Lower lobe of right lung (tissue), 2 donors: ENCODE results near the gene IDH1. TPM values are rescaled to one million over a fixed set of nuclear protein-coding genes. Genes with fewer than 3 reads are reported as not detected.

Source experiments
- ATAC-seq, 2 donors: fragments of 200-7000 bp; cut with Tn5 transposase; one replicate each; pipeline ENCODE4 v1.9.1; 2020 to 2022; ENCODE audit warnings: mild to moderate bottlenecking in 2 of 2, moderate library complexity in 2 of 2
- DNase-seq: peaks from one replicate; pipeline ENCODE4 v3.0.0-alpha.2; 2020
- H3K27ac ChIP-seq: fragments of 200-600 bp; one replicate; pipeline ENCODE4 v1.8.0; 2022
- H3K27me3 ChIP-seq: fragments of 200-600 bp; one replicate; pipeline ENCODE4 v1.8.0; 2022; ENCODE audit warnings: low read depth
- H3K36me3 ChIP-seq: fragments of 200-600 bp; one replicate; pipeline ENCODE4 v1.8.0; 2022; ENCODE audit warnings: mild to moderate bottlenecking
- H3K4me1 ChIP-seq: fragments of 200-600 bp; one replicate; pipeline ENCODE4 v1.8.0; 2022
- H3K4me3 ChIP-seq: fragments of 200-600 bp; one replicate; pipeline ENCODE4 v1.8.0; 2022; ENCODE audit warnings: mild to moderate bottlenecking
- H3K9me3 ChIP-seq: fragments of 200-600 bp; one replicate; pipeline ENCODE4 v1.8.0; 2022
- CTCF ChIP-seq: fragments of 200-600 bp; IDR thresholded peaks from one replicate; pipeline ENCODE4 v1.8.0; 2022; ENCODE audit warnings: antibody characterized with exemption, mild to moderate bottlenecking
- intact Hi-C: fragments of 100-400 bp; cut with DNase I; formaldehyde crosslinking; loops from one replicate; pipeline ENCODE4 v1.11.0; 2022
- total RNA-seq: library from RNA; stranded (reverse); fragmentation: NEBNext Ultra II Directional; extraction: Animal tissue kit (Norgen Biotek cat#: 25700); gene quantifications from one replicate; pipeline ENCODE4 v1.2.1, GENCODE V29; 2021
- donor health status: DM: no; HTN: yes; CAD: no; lungs with severe emphysema.

IDH1 gene
- total RNA-seq, 1 donor from 2014 or later = 152 TPM

DNA sequence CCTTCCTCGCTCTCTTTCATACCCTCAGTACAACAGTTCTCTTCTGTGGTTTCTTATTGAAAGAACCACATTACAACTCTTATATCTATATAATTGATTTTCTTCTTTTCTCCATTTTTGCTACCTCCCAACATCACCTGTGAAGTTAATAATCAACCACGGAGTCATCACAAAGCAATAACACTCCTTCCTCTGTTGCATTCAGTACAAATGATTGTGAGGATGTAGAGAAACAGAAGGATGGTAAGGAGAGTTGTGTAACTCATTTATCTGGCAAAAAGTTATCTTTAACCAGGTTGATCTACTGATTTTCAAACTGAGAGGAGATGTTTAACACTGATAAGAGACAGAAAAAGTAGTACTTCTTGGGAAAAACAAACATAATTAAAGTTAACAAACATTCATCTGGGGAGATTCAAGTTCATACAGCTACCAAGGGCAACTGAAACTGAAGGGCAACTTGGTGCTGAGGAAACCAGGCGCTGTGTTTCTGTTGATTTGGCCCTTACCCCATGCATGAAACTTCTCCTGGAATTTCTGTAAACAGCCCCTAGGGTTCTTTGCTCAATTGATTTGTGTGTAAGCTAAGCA, 14.2 kb downstream of the IDH1 start:
- Histone ChIP-seq H3K27me3 (no peaks in the 10 kb centered on the region), H3K4me1 (no peaks in the 10 kb centered on the region), H3K9me3 (no peaks in the 10 kb centered on the region), H3K27ac (no peak overlapping the region), H3K36me3 (peaks cover 95% of the 10 kb centered on the region), H3K4me3 (no peak overlapping the region)
- no peak for DNase-seq
- no peak for TF ChIP-seq CTCF
- ATAC-seq = no peak
- intact Hi-C loops = no loop called here

- H3K9me3 ChIP-seq = no peaks in the 10 kb centered on the region
- peaks cover 92% of the 10 kb centered on the region for H3K36me3 ChIP-seq
- no peak for DNase-seq
- no peaks in the 10 kb centered on the region for H3K27me3 ChIP-seq
- TF ChIP-seq CTCF = no peak
- H3K4me3 ChIP-seq = no peak overlapping the region
- intact Hi-C loops = no loop called here
- ATAC-seq = no peak
- H3K27ac ChIP-seq = no peak overlapping the region
- H3K4me1 ChIP-seq = no peaks in the 10 kb centered on the region
These were observed 14.9 kb downstream of the IDH1 start for GRCh38 chr2:208239770-208240493.

DNA sequence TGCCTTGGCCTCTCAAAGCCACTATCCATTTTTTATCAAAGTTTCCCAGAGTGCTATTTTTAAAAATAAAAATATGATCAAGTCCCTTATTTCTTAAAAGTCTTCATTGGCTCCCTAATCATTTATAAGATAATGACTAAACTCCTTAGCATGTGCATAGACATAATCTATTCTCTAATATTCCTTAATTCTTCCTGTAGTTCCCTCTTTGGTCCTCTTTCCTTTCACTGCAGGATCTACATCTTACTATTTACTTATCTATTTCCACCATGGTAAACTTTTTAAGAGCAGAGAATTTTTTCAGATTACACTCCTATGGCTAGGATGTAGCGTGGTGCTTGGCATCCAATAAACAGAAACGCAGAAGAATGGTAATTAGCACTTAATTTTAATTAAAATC, 19.0 kb downstream of the IDH1 start:
- Histone ChIP-seq H3K36me3 (peaks cover 54% of the 10 kb centered on the region), H3K27me3 (no peaks in the 10 kb centered on the region), H3K27ac (no peak overlapping the region), H3K4me1 (no peaks in the 10 kb centered on the region), H3K4me3 (no peak overlapping the region), H3K9me3 (peaks cover 4% of the 10 kb centered on the region)
- ATAC-seq (no peak), DNase-seq (no peak)
- intact Hi-C loops = no loop called here
- no peak for TF ChIP-seq CTCF

GRCh38 chr2:208234786-208235185, 20.1 kb downstream of the IDH1 start:
- H3K36me3 ChIP-seq = peaks cover 44% of the 10 kb centered on the region
- TF ChIP-seq CTCF = no peak
- no peaks in the 10 kb centered on the region for H3K27me3 ChIP-seq
- no peaks in the 10 kb centered on the region for H3K4me1 ChIP-seq
- peaks cover 4% of the 10 kb centered on the region for H3K9me3 ChIP-seq
- H3K4me3 ChIP-seq = no peak overlapping the region
- no peak overlapping the region for H3K27ac ChIP-seq
- DNase-seq (no peak), ATAC-seq (no peak)
- intact Hi-C loops = no loop called here

- H3K36me3 ChIP-seq = no peaks in the 10 kb centered on the region
- no peak overlapping the region for H3K27ac ChIP-seq
- H3K27me3 ChIP-seq = no peaks in the 10 kb centered on the region
- DNase-seq = no peak
- intact Hi-C loops = no loop called here
- peaks cover 4% of the 10 kb centered on the region for H3K9me3 ChIP-seq
- TF ChIP-seq CTCF = no peak
- H3K4me3 ChIP-seq = no peak overlapping the region
- no peaks in the 10 kb centered on the region for H3K4me1 ChIP-seq
- ATAC-seq = no peak
These were observed 26.4 kb downstream of the IDH1 start for GRCh38 chr2:208228476-208228875.
